ENCODE data around the gene ENOX1.

ENOX1 gene

DNA sequence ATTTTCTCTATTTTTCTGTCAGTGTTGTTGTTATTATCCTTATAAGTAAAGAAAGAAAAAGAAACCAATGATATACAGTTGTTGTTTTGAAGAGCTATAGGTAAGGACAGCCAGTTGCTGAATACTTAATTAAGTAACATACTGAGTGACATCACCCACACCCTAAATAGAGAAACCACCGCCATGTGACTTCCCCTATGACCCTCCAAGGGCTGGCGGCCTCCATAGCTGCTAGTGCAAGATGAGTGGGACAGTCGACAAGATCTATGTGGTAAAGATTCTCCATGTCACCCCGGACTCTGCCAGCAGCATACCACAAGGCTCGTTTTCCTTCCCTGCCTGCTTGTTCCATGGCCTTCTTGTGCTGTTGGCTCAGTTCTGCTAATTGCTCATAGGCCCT is 542.3 kb downstream of the ENOX1 start:
- H3K4me3 ChIP-seq (ENCODE audit: low read length), result no peak overlapping the region
- no peak for TF ChIP-seq ZNF274 (IDR thresholded peaks at IDR 0.05; ENCODE audit: low read depth, low read length)

DNA sequence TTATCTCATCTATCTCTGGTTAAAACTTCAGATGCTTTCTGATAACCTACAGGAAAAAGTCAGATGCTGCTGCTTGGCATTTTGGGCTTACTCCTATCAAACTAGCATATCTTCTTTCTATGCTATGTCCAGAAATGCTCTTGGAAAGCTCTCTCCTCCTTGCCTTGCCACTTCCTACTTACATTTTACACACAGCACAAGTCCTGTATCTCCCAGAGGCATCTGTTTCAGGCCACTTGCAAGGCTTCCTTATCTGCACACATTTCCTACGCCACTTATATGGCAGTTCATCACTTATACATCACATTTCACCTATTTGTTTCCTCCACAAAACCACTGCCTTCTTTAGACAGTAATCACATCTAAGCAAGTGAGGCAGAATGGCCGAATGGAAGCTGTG is 543.1 kb downstream of the ENOX1 start:
- no peak overlapping the region for H3K4me3 ChIP-seq (ENCODE audit: low read length)
- no peak for TF ChIP-seq ZNF274 (IDR thresholded peaks at IDR 0.05; ENCODE audit: low read depth, low read length)

DNA sequence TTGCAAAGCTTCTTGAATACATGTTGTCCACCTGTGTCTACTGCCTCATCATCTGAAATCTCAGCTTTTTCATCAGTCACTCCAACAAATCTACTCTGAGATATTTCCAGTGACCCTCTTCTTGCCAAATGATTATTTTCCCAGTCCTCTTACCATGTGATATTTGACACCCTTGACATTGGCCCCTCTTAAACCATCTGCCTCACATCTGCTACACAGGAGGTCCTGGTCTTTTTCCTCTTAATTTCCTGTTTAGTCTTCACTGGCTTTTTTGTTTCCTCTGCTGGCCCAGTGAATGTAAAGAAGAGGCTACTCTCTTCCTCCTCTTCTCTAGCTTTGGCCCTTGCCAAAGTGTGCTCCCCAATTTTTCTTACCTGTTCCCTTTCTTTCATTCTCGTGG is 544.7 kb downstream of the ENOX1 start:
- TF ChIP-seq ZNF274 (IDR thresholded peaks at IDR 0.05; ENCODE audit: low read depth, low read length), result no peak
- no peak overlapping the region for H3K4me3 ChIP-seq (ENCODE audit: low read length)

DNA sequence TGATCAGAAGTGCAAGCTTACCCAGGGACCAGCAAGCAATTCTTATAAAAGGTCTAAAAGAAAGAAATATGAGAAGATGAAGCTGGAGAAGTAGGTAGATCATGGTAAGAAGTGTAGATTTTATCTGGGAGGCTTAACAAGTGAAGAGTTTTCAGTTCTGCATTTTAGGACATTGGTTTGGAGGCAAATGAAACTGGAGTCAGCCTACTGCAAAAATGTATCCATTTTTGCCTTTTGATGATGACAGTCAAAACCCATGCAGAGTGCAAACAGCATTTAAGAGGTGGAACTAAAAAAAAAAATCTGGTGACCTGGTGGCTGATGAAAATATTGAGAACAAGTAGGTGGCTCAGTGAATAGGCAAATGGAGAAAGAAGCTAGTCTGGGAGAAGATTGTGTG is 546.5 kb downstream of the ENOX1 start:
- H3K4me3 ChIP-seq (ENCODE audit: low read length), result no peak overlapping the region
- TF ChIP-seq ZNF274 (IDR thresholded peaks at IDR 0.05; ENCODE audit: low read depth, low read length), result no peak

DNA sequence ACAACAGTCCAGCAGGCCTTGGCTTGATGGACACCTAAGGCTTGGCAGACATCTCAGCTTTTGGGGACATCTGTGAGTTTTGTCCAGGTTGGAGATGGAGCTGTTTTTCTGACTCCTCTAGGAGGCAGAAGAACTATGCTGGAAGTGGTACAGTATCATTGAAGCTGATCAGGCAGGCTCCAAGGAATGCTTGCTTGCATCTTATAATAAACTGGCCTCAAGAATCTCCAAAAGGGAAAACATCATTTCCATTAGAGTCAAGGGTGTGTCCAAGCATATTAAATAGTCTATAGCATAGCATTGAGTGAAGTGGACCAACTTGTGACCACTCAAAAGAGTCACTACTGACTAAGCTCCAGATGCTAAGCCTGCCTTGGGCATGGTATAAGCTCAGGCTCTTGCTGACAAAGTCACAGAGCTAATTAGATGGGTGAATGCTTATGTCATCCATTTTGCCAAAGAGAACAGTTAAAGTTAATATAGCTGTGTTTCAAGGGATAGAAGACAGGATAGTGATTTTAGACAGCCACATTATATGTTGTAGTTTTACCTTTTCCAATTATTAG is 547.4 kb downstream of the ENOX1 start:
- no peak overlapping the region for H3K4me3 ChIP-seq (ENCODE audit: low read length)
- no peak for TF ChIP-seq ZNF274 (IDR thresholded peaks at IDR 0.05; ENCODE audit: low read depth, low read length)

DNA sequence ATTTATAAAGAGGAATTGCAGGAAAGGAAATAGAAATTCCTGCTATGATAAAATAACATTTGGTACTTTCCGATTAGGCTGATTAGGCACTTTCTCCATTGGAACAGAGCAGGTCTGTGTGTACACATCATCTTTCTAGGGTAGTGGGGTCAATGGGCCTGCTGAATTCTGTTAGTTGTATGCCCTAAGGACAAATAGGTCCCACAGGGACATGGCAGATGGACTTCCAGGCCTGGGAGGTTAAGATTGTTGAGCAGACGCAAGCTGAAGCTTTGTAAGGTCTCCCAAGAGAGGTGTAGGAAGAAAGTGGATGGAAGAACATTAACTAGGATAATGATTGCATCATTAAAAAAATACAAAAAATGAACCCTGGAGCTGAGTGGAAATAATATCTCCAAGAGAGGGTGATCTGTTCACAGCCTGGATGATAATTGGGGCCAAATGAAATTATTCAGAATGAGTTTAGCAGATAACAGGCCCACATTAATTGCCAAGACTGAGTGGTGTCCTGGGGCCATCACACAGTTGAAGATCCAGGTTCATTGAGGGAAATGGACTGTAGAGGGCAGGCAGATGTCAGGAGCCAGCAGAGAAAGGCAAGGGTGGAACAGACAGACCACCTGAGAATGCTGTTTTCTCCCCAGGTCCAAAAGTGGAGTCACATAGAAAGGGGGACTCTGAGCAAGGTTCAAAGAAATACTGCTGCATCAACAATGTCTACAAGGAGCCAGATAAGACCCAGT is 548.3 kb downstream of the ENOX1 start:
- no peak overlapping the region for H3K4me3 ChIP-seq (ENCODE audit: low read length)
- TF ChIP-seq ZNF274 (IDR thresholded peaks at IDR 0.05; ENCODE audit: low read depth, low read length), result no peak

DNA sequence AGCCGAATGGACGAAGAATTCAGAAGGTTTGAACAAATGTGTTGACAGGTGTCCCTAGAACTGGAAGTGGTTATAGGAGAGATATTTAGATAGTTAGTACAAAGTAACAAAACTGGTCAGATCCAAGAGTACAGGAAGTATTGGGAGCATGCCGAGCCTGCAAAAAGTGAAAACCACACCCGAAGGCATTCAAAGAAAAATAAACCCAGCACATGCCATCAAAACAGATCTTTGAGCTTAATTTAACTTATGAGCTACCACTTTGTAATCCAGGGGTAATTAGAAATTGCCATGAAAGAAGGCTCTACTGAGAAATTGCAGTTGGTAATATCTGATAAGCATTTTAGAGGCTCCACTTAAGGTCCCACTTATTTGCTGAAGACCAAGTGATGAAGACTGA is 549.2 kb downstream of the ENOX1 start:
- H3K4me3 ChIP-seq (ENCODE audit: low read length), result no peak overlapping the region
- no peak for TF ChIP-seq ZNF274 (IDR thresholded peaks at IDR 0.05; ENCODE audit: low read depth, low read length)

DNA sequence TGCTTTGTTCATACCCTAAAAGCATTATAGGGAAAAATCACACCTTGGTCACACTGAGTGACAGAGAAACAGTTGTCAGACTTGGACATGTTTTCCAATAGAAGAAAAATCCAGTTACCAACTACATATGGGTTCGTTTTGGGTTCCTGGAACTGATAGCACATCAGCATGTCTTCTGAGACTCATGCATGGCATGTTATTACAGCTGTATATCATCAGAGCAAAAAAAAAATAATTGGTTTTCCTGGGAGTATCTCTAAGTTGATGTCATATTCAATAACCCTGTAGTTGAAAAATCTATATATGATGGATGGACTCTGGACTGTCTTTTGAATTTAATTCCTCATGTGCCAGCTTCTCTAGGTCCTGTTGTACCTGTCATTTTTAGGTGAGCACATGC is 551.7 kb downstream of the ENOX1 start:
- no peak overlapping the region for H3K4me3 ChIP-seq (ENCODE audit: low read length)
- TF ChIP-seq ZNF274 (IDR thresholded peaks at IDR 0.05; ENCODE audit: low read depth, low read length), result no peak

DNA sequence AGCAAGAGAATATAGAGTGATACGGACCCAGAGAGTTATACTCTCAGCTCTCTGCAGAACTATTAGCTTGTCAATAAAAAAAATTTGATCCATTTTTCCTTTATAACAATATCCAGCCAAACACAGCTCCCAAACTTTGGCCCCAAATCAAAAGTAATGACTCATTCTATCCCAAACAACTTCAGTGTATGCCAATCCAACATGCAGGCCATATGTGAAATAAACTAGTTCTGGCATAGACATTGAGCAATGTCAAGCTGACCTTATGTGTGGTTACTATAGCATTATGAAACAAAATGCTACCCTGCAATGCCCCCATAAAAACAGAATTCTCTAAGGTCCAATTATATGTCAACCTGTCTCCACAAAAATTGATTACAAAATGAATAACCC is 553.9 kb downstream of the ENOX1 start:
- TF ChIP-seq ZNF274 (IDR thresholded peaks at IDR 0.05; ENCODE audit: low read depth, low read length), result no peak
- no peak overlapping the region for H3K4me3 ChIP-seq (ENCODE audit: low read length)

DNA sequence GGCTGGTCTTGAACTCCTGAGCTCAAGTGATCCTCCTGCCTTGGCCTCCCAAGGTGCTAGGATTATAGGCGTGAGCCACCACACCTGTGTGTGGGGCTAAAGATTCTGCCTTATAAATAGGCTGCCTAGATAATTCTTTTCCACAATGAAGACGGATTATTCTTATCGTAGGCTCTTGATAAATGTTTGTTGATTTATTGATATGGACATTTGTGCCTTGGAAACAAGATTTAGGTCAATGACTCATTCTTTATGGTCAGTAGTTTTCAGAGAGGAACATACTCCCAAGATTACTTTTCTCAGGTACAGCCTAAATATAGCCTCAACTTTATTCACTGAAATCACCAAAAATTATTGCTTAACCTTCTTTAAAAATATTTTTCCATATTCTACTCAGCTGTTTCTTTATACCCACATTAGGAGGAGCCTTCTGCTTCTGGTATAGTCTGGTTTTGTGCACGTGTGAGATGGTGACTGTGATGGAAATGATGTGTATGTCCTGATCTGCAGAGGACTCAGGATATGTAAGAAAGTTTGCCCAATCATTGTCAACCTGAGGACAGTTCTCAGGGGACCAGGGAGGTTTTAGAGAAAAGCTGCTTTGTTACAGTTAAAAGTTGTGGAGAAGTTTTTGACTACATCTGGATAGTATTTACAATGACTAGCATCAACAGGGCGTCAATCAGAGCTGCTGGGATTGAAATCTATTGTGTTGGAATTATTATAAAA is 554.5 kb downstream of the ENOX1 start:
- no peak for TF ChIP-seq ZNF274 (IDR thresholded peaks at IDR 0.05; ENCODE audit: low read depth, low read length)
- H3K4me3 ChIP-seq (ENCODE audit: low read length), result no peak overlapping the region

DNA sequence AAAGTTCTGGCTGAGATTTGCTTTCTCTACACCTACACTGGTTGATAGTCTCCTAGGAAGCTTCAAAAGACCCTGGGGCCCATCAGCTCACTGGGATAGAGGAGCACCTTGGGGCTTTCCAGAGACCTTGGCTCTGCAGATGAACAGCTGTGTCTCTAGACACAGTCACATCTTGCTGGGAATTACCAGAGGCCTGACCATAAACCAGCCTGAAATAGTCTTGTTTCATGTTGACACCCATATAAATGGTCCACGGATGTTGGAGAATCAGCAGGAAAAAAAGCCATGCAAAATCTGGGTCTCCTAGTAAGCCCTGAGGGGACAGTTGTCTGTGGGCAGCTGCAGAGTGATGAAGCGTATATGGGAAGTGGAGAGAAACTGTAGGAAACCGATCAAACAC is 555.8 kb downstream of the ENOX1 start:
- TF ChIP-seq ZNF274 (IDR thresholded peaks at IDR 0.05; ENCODE audit: low read depth, low read length), result no peak
- no peak overlapping the region for H3K4me3 ChIP-seq (ENCODE audit: low read length)

DNA sequence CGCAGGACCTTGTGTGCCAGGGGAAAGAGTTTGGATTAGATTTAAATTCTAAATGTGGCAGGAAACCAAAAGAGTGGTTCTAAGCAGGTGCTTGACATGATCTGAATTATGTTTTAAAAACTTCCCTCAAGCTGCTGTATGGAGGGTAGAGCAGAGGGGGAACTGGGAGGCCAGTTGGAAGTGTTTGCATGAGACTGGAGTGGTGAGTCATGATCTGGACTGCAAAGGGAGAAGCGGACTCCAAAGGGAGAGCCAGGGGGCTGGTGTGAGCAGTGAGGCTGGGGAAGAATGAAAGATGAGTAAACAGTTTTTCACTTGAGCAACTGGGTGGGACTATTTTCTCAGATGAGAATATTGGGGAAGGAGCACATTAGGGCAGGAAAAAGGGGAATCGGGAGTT is 557.3 kb downstream of the ENOX1 start:
- H3K4me3 ChIP-seq (ENCODE audit: low read length), result no peak overlapping the region
- TF ChIP-seq ZNF274 (IDR thresholded peaks at IDR 0.05; ENCODE audit: low read depth, low read length), result no peak

DNA sequence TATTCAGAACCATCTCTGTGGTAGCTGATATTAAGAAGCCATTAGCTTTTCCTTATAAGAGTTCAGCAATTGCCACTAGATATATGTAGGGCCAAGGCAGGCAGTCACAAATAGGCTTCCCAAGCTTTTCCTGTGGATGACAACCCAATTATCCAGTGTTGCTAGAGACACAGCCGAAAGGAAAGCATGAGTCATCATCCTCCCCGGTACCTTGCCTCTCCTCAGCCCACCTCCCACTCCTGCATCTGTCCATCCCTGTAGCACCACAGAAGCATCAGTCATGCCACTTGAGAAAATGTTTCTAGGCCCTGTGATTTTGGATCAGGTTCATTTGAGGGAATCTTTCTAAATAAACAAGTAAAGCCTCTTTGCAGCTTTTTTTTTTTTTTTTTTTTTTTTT is 559.1 kb downstream of the ENOX1 start:
- no peak for TF ChIP-seq ZNF274 (IDR thresholded peaks at IDR 0.05; ENCODE audit: low read depth, low read length)
- H3K4me3 ChIP-seq (ENCODE audit: low read length), result no peak overlapping the region

DNA sequence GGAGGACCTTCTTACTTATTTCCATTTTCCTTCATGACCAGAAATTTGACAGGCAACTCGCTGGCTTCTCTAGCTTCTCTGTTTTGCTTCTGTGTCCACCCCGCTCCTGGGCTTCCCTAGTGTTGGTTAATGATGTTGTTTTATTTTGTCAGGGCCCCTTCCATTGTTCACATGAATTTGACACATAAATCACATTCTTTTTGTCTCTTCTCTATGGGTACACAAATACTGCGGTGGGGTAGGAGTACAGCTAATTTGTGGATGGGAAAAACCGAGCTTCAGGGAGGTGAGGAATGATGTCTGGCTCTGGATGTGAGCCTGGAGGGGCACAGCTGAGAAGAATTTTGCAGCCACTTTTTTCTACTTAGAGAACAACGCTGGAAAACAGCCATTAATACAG is 563.6 kb downstream of the ENOX1 start:
- no peak overlapping the region for H3K4me3 ChIP-seq (ENCODE audit: low read length)
- no peak for TF ChIP-seq ZNF274 (IDR thresholded peaks at IDR 0.05; ENCODE audit: low read depth, low read length)

DNA sequence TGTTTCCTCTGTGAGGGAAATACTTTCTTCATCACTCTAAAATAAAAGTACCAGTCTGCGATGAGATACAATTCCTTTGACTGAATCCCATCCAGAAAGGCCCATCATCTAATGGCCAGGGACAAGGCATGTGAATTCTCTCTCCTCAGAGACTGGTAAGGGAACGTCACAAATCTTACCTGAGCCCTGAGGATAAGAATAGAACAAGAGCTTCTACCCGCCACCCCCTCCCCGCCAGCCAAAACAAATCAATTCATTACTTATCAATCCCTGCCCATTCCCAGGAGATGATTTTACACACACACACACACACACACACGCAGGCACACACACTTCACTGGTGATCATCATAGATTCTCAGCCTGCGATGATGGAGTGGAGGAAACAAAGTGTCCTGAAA is 564.7 kb downstream of the ENOX1 start:
- no peak for TF ChIP-seq ZNF274 (IDR thresholded peaks at IDR 0.05; ENCODE audit: low read depth, low read length)
- no peak overlapping the region for H3K4me3 ChIP-seq (ENCODE audit: low read length)
